ENCODE data around the gene RPL35.
A peak's percentile ranks its signal among the peaks of the same experiment; 100 is the strongest.

The RPL35 gene

DNA sequence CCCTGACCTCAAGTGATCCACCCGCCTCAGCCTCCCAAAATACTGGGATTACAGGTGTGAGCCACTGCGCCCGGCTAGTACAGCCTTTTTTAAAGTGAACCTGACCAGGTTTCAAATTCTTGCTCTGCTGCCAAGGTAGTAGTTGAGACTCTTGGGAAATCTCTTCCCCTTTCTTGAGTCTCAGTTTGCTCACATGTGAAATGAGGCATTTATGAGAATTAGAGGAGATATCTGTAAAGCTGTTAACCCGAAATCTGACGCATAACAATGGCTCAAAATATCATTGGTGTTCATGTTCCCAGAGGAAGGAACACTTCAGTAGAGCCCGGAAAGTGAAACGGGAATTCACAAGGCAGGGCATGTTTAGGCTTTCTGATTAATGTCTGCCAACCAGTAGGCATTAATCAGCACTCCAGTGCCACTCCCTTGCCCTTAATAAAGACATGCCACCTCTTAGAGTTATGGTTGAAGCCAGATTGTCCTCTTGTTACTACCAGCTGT lies 1.7 kb upstream of the RPL35 start:
- Histone ChIP-seq H3K27me3 (no peaks in the 10 kb centered on the region), H3K4me2 (peak overlapping the region; percentile 83; the same call in 1 of the 2 replicates), H3K9me3 (no peaks in the 10 kb centered on the region), H3K27ac (no peak overlapping the region), H4K20me1 (peaks cover 33% of the 10 kb centered on the region), H3K4me1 (peaks cover 55% of the 10 kb centered on the region), H3K36me3 (peaks cover 28% of the 10 kb centered on the region), H3K9ac (peak overlapping the region; percentile 100; the same call in 1 of the 2 replicates), H3K4me3 (no peak overlapping the region)
- no peak for TF ChIP-seq Cebpa-rat (IDR thresholded peaks at IDR 0.05)

DNA sequence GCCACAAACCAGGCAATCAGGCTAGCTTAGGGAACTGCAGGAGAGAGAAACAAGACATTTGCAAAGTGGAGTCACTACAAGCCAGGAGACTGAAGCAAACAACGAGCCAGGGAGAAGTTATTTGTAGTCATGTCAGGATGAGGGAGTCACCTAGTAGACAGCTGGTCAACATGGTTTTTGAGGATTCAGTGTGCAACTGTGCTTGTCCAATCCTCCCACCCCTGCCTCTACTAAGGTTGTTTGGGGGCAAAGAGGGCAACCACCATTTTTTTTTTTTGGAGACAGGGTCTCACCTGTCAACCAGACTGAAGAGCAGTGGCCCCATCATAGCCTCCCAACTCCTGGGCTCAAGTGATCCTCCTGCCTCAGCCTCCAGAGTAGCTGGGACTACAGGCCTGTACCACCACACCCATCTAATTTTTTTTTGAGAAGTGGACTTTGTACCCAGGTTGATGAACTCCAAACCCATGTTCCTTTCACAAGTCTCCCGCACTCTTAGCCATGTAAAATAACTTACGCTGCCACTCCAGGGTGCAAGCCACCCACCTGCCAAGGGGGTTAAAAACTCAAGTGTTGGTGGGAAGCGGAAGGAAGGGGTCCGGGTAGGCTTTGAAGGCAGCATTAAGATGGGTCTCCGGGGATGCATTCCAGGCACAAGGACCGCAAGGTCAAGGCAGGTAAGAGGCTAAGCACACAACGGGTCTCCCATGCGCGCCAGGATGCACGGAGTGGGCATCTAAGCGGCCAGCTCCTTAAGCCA lies 995 bp downstream of the RPL35 start:
- Histone ChIP-seq H4K20me1 (peaks cover 59% of the 10 kb centered on the region), H3K9me3 (no peaks in the 10 kb centered on the region), H3K4me2 (peak overlapping the region; percentile 85), H3K36me3 (peaks cover 53% of the 10 kb centered on the region), H3K4me1 (peaks cover 40% of the 10 kb centered on the region), H3K27ac (peak overlapping the region; percentile 99), H3K4me3 (peak overlapping the region; percentile 98), H3K27me3 (no peaks in the 10 kb centered on the region), H3K9ac (peak overlapping the region; percentile 100)
- no peak for TF ChIP-seq Cebpa-rat (IDR thresholded peaks at IDR 0.05)

DNA sequence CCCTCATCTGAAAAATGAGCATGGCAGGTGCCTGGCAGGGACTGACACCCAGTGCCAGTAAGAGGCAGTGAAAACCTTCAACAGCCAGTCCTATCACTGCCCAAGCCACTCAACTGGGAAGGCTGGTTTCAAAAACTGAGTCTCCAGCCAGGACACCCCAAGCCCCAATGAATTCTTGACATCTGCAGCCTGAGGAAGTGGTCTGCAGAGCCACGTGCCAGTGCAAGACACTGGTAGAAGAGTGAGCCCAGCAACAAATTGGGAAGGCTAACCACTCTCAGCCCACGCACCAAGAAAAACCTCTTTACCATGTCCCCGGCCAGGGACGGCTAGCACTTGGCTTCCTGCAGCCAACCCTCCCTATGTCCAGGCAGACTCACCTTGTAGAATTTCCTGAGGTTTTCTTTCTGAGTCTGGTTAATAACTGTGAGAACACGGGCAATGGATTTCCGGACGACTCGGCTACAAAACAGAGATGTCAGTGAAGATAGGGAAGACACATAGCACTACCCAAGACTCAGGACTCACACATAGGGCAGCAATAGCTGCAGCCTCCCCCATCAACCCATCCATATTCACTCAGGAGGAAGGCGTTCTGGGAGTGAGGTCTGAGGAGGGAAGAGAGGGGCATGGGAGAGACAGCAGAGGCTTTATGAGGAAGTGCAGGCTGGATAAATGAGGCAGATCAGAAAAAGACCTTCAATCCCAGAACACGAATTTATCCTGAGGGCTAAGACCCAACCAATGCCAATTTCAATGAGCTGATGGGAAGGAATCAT lies 1.8 kb downstream of the RPL35 start:
- Histone ChIP-seq H3K27ac (peak overlapping the region; percentile 99), H3K9me3 (no peaks in the 10 kb centered on the region), H4K20me1 (peaks cover 67% of the 10 kb centered on the region), H3K4me2 (peak overlapping the region; percentile 85), H3K27me3 (no peaks in the 10 kb centered on the region), H3K36me3 (peaks cover 53% of the 10 kb centered on the region), H3K4me3 (peak overlapping the region; percentile 98), H3K4me1 (peaks cover 40% of the 10 kb centered on the region), H3K9ac (peak overlapping the region; percentile 100)
- TF ChIP-seq Cebpa-rat (IDR thresholded peaks at IDR 0.05), result no peak

DNA sequence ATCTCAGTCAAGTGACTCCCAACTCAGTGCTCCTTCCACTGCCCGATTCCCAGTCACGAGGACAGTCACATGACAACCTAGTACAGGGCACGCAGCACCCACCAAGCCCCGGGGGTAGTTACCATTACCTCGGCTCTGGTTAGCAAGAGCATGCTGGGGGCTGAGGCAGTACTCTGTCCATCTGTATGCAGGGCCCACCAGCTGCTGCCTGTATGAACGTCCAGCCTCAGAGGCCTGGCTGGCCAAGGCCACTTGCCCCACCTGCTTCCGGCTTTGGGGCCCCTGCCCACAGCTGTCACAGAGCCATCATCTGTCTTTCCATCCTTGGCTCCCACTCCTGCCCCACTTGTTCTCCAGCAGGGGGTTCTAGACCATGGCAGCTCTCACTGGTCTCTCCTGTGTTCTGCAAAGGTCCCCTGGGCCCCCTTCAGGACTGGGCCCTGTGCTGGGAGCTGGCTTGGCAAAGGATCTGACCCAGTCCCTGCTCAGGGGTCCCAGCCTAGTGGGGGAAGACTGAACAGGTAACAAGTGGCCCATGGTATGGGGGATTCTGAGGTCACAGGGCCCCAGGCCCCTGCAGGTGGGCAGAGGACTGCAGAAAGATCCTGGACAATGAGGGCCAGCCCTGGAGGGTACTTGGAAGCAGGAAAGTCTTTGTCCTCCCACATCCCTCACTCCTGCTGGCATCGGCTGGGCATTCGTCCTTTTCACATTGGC lies 3.3 kb downstream of the RPL35 start:
- Histone ChIP-seq H3K27ac (no peak overlapping the region), H3K36me3 (peaks cover 53% of the 10 kb centered on the region), H3K4me2 (peak overlapping the region; percentile 85; the same call in 1 of the 2 replicates)

DNA sequence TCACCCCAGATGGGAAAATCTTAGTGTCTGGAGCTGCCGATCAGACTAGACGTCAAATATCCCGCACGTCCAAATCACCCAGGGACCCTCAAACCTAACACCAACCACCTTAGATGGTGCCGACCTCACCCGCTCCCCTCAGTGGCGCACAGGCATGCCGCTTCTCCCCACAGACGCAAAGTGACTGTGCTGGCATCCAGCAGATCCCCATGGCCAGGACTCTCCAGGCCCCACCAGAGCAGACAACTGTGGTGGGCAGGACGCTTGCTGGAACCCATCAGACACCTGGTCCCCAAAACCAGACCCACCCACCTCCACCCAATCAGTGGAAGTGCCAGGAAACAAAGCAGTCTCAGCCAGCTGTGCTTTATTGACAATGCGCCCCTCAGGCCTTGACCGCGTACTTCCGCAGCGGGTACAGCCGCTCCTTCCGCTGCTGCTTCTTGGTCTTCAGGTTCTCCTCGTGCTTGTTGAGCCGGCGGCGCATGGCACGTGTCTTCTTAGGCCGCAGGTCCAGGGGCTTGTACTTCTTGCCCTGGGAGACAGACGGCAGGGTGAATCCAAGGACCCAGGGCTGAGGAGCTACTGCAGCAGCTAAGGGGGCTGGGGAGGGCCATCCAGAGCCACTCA lies 4.1 kb downstream of the RPL35 start:
- no peak overlapping the region for H3K4me2 ChIP-seq
- H3K27ac ChIP-seq, result no peak overlapping the region
- TF ChIP-seq Cebpa-rat (IDR thresholded peaks at IDR 0.05), result no peak
- H3K27me3 ChIP-seq, result no peaks in the 10 kb centered on the region
- H3K36me3 ChIP-seq, result peaks cover 53% of the 10 kb centered on the region
- no peak overlapping the region for H3K9ac ChIP-seq
- H3K4me1 ChIP-seq, result peaks cover 34% of the 10 kb centered on the region
- H3K9me3 ChIP-seq, result no peaks in the 10 kb centered on the region
- peaks cover 75% of the 10 kb centered on the region for H4K20me1 ChIP-seq
- no peak overlapping the region for H3K4me3 ChIP-seq

More for the DNA sequence above, 3.3 kb downstream of the RPL35 start:
- Histone ChIP-seq H3K9me3 (no peaks in the 10 kb centered on the region), H3K4me1 (peaks cover 39% of the 10 kb centered on the region), H3K27me3 (no peaks in the 10 kb centered on the region), H4K20me1 (peaks cover 75% of the 10 kb centered on the region), H3K4me3 (no peak overlapping the region), H3K9ac (peak overlapping the region; percentile 11; the same call in 1 of the 2 replicates)
- TF ChIP-seq Cebpa-rat (IDR thresholded peaks at IDR 0.05), result no peak

DNA sequence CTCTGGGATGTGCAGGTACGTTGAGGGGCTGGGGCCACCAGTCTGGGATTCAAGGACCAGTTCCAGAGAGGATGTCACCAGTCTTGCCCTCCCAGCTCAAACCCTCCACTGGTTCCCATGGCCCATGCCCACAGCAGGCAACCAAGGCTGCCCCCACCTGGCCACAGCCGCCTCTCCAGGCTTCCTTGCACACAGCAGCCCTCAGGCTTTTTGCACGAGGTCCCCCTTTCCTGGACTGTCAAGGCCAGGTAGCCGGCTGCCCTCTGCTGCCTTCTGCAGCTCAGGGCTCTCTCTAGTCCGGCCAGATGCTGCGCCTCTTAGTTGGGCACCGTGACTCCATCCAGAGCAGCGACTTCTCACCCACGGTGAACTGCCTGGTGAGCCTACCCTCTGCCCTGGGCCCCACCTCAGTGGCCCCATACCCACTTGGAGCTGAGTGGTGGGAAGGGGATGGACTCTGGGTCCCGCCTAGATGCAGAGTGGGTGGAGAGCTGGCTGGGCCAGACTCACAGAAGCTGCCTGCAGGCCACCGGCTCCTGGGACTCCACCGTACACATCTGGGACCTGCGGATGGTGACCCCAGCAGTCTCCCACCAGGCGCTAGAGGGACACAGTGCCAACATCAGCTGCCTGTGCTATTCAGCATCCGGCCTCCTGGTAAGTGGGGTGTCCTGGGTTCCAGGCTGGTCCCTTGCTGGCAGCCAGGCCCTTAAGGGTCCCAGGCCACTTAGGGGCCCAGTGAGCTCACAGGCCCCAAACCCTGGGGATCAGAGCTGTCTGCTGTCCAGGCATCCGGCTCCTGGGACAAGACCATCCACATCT lies 5.6 kb downstream of the RPL35 start:
- peaks cover 70% of the 10 kb centered on the region for H4K20me1 ChIP-seq
- no peaks in the 10 kb centered on the region for H3K9me3 ChIP-seq
- no peak overlapping the region for H3K9ac ChIP-seq
- H3K27me3 ChIP-seq, result no peaks in the 10 kb centered on the region
- H3K4me3 ChIP-seq, result no peak overlapping the region
- peaks cover 45% of the 10 kb centered on the region for H3K4me1 ChIP-seq
- TF ChIP-seq Cebpa-rat (IDR thresholded peaks at IDR 0.05), result no peak
- H3K27ac ChIP-seq, result no peak overlapping the region
- peaks cover 52% of the 10 kb centered on the region for H3K36me3 ChIP-seq
- no peak overlapping the region for H3K4me2 ChIP-seq

DNA sequence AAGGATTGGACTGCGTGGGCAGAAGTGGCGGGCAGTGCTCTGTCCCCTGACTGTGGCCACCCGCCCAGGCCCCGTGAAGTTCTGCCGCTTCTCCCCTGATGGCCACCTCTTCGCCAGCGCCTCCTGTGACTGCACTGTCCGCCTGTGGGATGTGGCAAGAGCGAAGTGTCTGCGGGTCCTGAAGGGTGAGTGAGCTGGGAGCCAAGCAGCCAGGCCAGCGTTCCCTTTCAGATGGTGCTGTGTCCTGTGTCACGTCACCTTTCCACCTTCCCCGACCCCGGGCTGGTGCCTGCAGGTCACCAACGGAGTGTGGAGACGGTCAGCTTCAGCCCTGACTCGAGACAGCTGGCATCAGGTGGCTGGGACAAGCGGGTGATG lies 6.2 kb downstream of the RPL35 start:
- Histone ChIP-seq H3K4me2 (no peak overlapping the region), H3K27ac (no peak overlapping the region), H3K9ac (no peak overlapping the region), H3K9me3 (no peaks in the 10 kb centered on the region), H4K20me1 (peaks cover 64% of the 10 kb centered on the region), H3K27me3 (no peaks in the 10 kb centered on the region), H3K4me3 (no peak overlapping the region), H3K4me1 (peaks cover 46% of the 10 kb centered on the region), H3K36me3 (peaks cover 46% of the 10 kb centered on the region)
- TF ChIP-seq Cebpa-rat (IDR thresholded peaks at IDR 0.05), result no peak

DNA sequence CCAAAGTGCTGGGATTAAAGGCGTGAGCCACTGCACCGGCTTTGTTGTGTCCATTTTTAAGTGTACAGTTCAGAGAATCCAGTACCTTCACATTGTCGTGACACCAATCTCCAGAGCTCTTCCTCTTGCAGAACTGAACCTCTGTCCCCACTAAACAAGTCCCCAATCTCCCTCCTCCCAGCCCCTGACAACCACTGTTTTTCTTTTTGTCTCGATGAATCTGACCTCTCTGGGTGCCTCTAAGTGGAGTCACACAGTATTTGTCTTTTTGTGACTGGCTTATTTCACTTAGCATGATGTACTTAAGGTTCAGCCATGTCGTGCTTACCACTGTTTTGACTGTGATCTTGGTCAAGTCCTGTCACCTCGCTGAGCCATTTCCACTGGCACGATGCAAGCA lies 6.9 kb downstream of the RPL35 start:
- Histone ChIP-seq H3K27ac (no peak overlapping the region), H3K9ac (no peak overlapping the region), H3K27me3 (no peaks in the 10 kb centered on the region)

More for the DNA sequence above, 6.9 kb downstream of the RPL35 start:
- H3K4me3 ChIP-seq, result no peak overlapping the region
- H3K36me3 ChIP-seq, result peaks cover 39% of the 10 kb centered on the region
- H3K9me3 ChIP-seq, result no peaks in the 10 kb centered on the region
- H4K20me1 ChIP-seq, result peaks cover 57% of the 10 kb centered on the region
- no peak overlapping the region for H3K4me2 ChIP-seq
- TF ChIP-seq Cebpa-rat (IDR thresholded peaks at IDR 0.05), result no peak
- peaks cover 39% of the 10 kb centered on the region for H3K4me1 ChIP-seq
